ENCODE measurements around the gene PHACTR1.
"Not testable (repeated sequence)": the region's sequence is repeated elsewhere in the genome, so short reads cannot be mapped to it uniquely, and the experiment has no call there.

The PHACTR1 gene

DNA sequence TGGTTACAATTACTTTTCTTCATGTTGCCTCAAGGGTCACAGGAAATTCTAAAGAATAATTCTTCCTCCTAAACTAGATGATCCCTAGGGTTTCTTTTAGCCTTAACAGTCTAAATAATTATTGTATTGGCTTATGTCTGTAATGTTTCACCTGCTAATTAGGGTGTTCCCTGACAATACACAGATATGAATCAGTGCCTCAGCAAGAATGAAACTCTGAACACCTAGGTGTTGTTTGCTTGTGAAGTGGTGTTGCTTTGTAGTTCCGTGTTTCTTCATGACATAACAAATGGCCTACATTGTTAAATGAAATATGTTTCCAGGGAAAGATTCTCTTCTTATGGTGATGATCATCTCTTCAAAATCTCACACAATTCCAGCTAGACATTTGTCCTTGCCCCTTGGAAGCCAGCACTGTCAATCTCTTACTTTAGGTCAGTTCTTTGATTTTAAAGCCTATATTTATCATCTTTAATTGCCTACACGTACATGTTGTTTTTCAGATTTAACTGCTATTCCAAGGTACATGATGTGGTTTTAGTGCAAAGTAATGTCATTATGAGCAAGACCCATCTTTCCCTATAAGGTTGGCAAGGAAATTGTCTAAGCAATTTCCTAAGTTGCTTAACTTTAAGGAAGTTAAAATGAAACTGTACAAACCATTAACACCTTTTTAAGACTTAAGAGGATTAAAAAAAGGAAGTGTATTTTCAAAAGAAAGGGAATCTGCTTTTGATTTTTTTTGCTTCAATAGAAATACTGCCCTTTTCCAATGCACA is 499.9 kb downstream of the PHACTR1 start:
- no peak for DNase-seq

GRCh38 chr6:13217206-13217905 is 500.8 kb downstream of the PHACTR1 start:
- DNase-seq: no peak

GRCh38 chr6:13220266-13220665 is 503.7 kb downstream of the PHACTR1 start:
- no peak for DNase-seq

DNA sequence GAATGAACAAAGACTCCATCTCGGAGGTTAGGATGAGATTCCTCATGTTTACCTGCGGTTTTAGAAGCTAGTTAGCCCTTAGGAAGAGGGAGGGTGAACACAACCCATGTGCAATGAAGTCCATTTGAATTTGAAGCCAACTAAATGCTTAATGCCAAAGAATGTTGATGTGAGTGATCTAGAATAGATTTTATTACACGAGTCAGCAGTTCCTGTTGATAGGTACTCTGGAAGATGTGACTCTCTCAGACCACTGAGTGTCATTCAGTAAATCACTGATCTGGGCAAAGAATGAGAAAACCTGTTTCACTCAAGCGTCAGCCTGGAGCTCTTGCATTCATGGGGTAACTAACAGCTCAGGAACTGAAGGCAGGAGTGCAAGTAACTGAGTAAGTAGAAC is 505.5 kb downstream of the PHACTR1 start:
- no peak for DNase-seq

GRCh38 chr6:13226071-13226470 is 509.5 kb downstream of the PHACTR1 start:
- DNase-seq: no peak

- no peak for DNase-seq
These were observed 512.0 kb downstream of the PHACTR1 start for GRCh38 chr6:13228264-13229204.

GRCh38 chr6:13229205-13230085 is 512.9 kb downstream of the PHACTR1 start:
- DNase-seq: no peak

- DNase-seq: no peak
These were observed 516.5 kb downstream of the PHACTR1 start for GRCh38 chr6:13233106-13233505.

GRCh38 chr6:13234130-13234529 is 517.6 kb downstream of the PHACTR1 start:
- no peak for DNase-seq

DNA sequence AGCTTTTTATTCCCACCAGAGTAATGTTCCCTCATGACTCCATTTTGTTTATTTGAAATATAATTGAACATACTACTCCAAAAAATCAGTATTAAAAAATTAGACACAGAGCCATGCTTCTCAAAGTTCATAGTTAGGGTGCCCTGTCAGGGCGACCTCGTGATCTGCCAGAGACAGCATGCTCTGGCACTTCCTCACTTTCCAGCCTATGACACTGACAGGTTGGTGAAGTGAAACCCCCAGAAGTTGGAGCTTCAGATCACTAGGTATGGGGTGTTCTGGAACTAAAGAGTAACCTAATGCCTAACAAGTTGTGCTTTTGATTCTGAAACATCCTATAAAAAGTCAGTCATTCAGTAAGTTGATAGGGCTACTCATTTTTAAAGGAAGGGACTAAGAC is 518.8 kb downstream of the PHACTR1 start:
- DNase-seq: no peak

DNA sequence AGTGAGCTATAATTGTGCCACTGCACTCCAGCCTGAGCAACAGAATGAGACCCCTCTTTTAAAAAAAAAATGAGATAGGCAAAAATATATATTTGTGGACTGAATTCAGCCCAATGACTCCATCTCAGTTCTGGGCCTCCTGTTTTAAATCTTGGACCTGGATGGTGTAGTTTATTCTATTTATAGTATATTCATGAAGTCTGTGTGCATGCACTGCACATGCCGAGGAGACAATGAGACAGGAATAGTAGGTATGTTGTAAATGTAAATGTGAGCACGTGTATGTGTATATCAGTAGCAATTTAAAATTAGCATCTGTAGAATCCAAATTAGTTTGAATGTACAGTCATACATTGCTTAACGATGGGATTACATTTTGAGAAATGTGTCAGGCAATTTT is 520.8 kb downstream of the PHACTR1 start:
- no peak for DNase-seq

- no peak for DNase-seq
These were observed 521.5 kb downstream of the PHACTR1 start for GRCh38 chr6:13238017-13238416.

- no peak for DNase-seq
These were observed 522.2 kb downstream of the PHACTR1 start for GRCh38 chr6:13238640-13239216.

DNA sequence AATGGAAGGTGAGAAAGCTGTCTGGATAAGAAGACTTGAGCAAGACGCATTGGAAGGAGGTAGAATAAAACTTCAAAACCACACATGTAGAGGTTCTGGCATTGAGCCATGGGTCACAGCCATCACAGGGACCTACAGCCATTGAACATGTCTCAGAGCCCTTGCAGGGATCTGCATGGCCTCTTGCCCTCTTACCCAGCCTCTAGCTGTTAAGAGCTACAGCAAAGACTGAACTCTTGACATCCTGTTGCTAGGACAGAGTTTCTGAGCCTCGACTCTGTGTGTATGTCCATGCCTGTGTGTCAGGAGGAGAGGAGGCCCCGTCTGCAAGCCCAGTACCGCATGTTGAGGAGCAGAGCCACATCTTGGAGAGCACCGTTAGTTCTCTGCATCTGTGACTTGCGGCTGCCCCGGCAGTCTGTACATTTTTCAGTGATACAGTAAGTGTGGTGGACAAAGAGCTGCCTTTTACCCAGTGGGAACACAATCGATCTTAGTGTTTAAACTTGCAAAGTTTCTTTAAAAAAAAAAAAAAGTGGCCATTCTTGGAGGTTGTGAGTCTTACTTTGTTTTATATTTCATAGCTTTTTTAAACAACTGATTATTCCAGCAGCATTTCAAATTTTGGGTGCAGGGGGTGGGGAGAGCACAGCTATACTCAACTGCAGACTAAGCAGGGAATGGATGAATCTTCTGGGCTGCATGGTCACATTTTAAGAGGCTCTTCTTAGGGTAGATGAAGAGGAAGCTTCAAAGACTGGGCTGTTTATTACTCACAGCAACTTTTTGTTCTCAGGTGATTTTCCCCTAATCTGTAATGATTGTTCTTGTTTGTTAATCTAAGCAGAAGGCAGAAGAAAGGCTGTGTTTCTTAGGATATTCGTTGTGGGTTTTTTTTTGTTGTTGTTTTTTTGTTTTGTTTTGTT is 523.2 kb downstream of the PHACTR1 start:
- DNase-seq: no peak

- no peak for DNase-seq
These were observed 524.8 kb downstream of the PHACTR1 start for GRCh38 chr6:13241364-13241763.

DNA sequence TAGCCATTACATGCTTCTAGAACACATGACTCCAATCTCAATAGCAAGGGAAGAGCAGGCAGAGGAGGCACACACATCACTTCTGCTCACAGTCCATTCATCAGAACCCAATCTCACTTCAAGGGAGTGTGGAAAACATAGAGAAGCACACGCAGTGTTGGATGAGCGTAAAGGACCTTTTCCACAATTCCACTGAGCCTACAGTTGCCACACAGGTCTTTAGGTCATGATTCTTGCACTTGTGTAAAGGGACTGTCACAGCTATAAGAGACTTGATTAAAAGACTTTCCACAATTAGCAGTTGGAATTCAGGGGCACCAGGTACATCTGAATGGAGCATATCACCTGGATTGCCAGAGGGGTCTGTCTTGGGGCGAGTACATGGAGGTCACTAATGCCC is 525.6 kb downstream of the PHACTR1 start:
- DNase-seq: no peak

- no peak for DNase-seq
These were observed 526.0 kb downstream of the PHACTR1 start for GRCh38 chr6:13242590-13242989.

GRCh38 chr6:13243033-13243432 is 526.5 kb downstream of the PHACTR1 start:
- no peak for DNase-seq

DNA sequence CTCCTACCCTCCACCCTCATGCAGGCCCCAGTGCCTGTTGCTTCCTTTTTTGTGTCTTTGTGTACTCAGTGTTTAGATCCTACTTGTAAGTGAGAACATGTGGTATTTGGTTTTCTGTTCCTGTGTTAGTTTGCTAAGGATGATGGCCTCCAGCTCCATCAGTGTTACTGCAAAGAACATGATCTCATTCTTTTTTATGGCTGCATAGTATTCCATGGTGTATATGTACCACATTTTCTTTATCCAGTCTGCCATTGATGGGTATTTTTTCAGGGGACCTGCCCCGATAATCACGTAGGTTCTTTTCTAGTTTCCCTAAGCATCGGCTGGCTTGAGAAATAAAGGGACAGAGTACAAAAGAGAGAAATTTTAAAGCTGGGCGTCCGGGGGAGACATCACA is 527.2 kb downstream of the PHACTR1 start:
- DNase-seq: not testable (repeated sequence)

DNA sequence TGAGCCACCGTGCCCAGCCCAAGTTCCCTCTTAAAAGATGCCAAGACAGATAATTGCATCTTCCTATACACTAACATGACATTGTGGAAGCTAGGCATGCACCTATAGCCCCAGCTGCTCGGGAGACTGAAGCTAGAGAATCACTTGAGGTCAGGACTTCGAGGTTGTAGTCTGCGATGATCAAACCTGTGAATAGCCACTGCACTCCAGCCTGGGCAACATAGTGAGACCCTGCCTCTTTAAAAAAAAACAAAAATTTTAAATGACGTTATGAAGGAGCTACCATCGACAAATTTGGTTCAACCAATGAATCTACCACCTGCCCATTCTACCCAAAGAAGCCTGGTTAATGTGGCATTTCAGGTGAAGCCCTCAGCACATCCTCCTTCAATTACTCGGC is 531.1 kb downstream of the PHACTR1 start:
- no peak for DNase-seq

- no peak for DNase-seq
These were observed 531.5 kb downstream of the PHACTR1 start for GRCh38 chr6:13248053-13248452.
